Jurkat, Clone E6-1 (cell line): ENCODE results near the gene MED31. TPM values are rescaled to one million over a fixed set of nuclear protein-coding genes. Genes with fewer than 3 reads are reported as not detected.
"Not testable (repeated sequence)": the region's sequence is repeated elsewhere in the genome, so short reads cannot be mapped to it uniquely, and the experiment has no call there.

Source experiments
- DNase-seq: peaks from one replicate; pipeline ENCODE4 v3.0.0-alpha.2; 2011; ENCODE audit warnings: low read depth, low spot score
- H3K4me3 ChIP-seq: 2 replicates; pipeline ENCODE4 v1.5.1; 2011; ENCODE audit warnings: mild to moderate bottlenecking, low read length, control low read depth, moderate library complexity
- polyA plus RNA-seq: library from polyadenylated mRNA; unstranded; fragments of >200 nt; gene quantifications from one replicate; pipeline ENCODE4 v1.2.1, GENCODE V29; 2012; ENCODE audit warnings: missing spikeins; ENCODE audit not compliant: insufficient read length, insufficient read depth

The MED31 gene
- polyA plus RNA-seq = 52.7 TPM

GRCh38 chr17:6651354-6651918, at the start of gene MED31, which contains the start of gene C17orf100:
Gene MED31 (minus strand): TSS chr17:6651605. CDS start chr17:6651528, 77 bp downstream.
Gene C17orf100 (plus strand): TSS chr17:6651762. CDS start chr17:6651914, 152 bp downstream.
- DNase-seq = peak; percentile 92
- peak within 1 kb of the TSS; percentile 99 for H3K4me3 ChIP-seq

- DNase-seq = no peak
Measured at GRCh38 chr17:6700948-6701307, 49.5 kb upstream of the MED31 start.

GRCh38 chr17:6699997-6700947, 48.9 kb upstream of the MED31 start:
- DNase-seq = no peak
- no peak overlapping the region for H3K4me3 ChIP-seq

More at GRCh38 chr17:6700948-6701307, 49.5 kb upstream of the MED31 start:
- H3K4me3 ChIP-seq = no peak overlapping the region

GRCh38 chr17:6698004-6698403, 46.6 kb upstream of the MED31 start:
- H3K4me3 ChIP-seq = no peak overlapping the region
- DNase-seq = no peak

- H3K4me3 ChIP-seq = no peak overlapping the region
- DNase-seq = no peak
Measured at GRCh38 chr17:6696906-6697305, 45.5 kb upstream of the MED31 start.

- H3K4me3 ChIP-seq = no peak overlapping the region
- DNase-seq = no peak
Measured at GRCh38 chr17:6695565-6695964, 44.2 kb upstream of the MED31 start.

GRCh38 chr17:6695051-6695450, 43.6 kb upstream of the MED31 start:
- H3K4me3 ChIP-seq = no peak overlapping the region
- DNase-seq = no peak

- DNase-seq, H3K4me3 ChIP-seq: not testable (repeated sequence)
Measured at GRCh38 chr17:6691958-6692357, 40.6 kb upstream of the MED31 start.

- DNase-seq = no peak
- no peak overlapping the region for H3K4me3 ChIP-seq
Measured at GRCh38 chr17:6691546-6691945, 40.1 kb upstream of the MED31 start.

GRCh38 chr17:6690641-6691040, 39.2 kb upstream of the MED31 start:
- no peak for DNase-seq
- no peak overlapping the region for H3K4me3 ChIP-seq

- no peak for DNase-seq
- no peak overlapping the region for H3K4me3 ChIP-seq
Measured at GRCh38 chr17:6688944-6689343, 37.5 kb upstream of the MED31 start.

- DNase-seq = no peak
Measured at GRCh38 chr17:6686026-6686425, 34.6 kb upstream of the MED31 start.

GRCh38 chr17:6684881-6685767, 33.7 kb upstream of the MED31 start:
- no peak for DNase-seq
- no peak overlapping the region for H3K4me3 ChIP-seq

More at GRCh38 chr17:6686026-6686425, 34.6 kb upstream of the MED31 start:
- H3K4me3 ChIP-seq = no peak overlapping the region

GRCh38 chr17:6684460-6684783, 33.0 kb upstream of the MED31 start:
- DNase-seq = no peak
- H3K4me3 ChIP-seq = no peak overlapping the region

- no peak overlapping the region for H3K4me3 ChIP-seq
- no peak for DNase-seq
Measured at GRCh38 chr17:6683730-6684459, 32.5 kb upstream of the MED31 start.

GRCh38 chr17:6683081-6683684, 31.8 kb upstream of the MED31 start:
- no peak overlapping the region for H3K4me3 ChIP-seq
- DNase-seq = no peak

GRCh38 chr17:6682339-6682738, 30.9 kb upstream of the MED31 start:
- no peak for DNase-seq
- H3K4me3 ChIP-seq = no peak overlapping the region

GRCh38 chr17:6681671-6682070, 30.3 kb upstream of the MED31 start:
- DNase-seq = no peak

More at GRCh38 chr17:6681671-6682070, 30.3 kb upstream of the MED31 start:
- no peak overlapping the region for H3K4me3 ChIP-seq
